HepG2 (cell line): ENCODE results near the gene ANG. TPM values are rescaled to one million over a fixed set of nuclear protein-coding genes. Genes with fewer than 3 reads are reported as not detected.

ENCODE experiments used
- ATF1 ChIP-seq: IDR thresholded peaks from 2 replicates; pipeline ENCODE4 v1.6.1; 2016; ENCODE audit warnings: mild to moderate bottlenecking, control low read depth
- CREB1 ChIP-seq, 2 experiments: fragments of 450-650 bp in 1 of 2; IDR thresholded peaks; 2 replicates each; pipeline ENCODE4 v1.6.1; 2016 to 2017; ENCODE audit warnings: control low read depth in 1 of 2, mild to moderate bottlenecking in 1 of 2, missing compliant biosample characterization in 1 of 2, missing genetic modification characterization in 1 of 2
- GMEB1 ChIP-seq: sonication (generic); formaldehyde crosslinking; IDR thresholded peaks from 2 replicates; pipeline ENCODE4 v1.5.1; 2020; ENCODE audit warnings: missing genetic modification reagents, mild to moderate bottlenecking, borderline replicate concordance
- MAFG ChIP-seq: sonication (generic); formaldehyde crosslinking; IDR thresholded peaks from 2 replicates; pipeline ENCODE4 v1.5.1; 2020; ENCODE audit warnings: mild to moderate bottlenecking, missing genetic modification reagents
- NPAS2 ChIP-seq: sonication (generic); formaldehyde crosslinking; IDR thresholded peaks from 2 replicates; pipeline ENCODE4 v1.8.0; 2022; ENCODE audit warnings: mild to moderate bottlenecking, missing genetic modification reagents, borderline replicate concordance
- NR3C1 ChIP-seq: sonication (generic); formaldehyde crosslinking; IDR thresholded peaks from 2 replicates; pipeline ENCODE4 v1.4.0; 2020; ENCODE audit warnings: missing genetic modification reagents
- RAD21 ChIP-seq: fragments of 450-650 bp; formaldehyde crosslinking; IDR thresholded peaks from 2 replicates; pipeline ENCODE4 v1.5.0; 2020; ENCODE audit warnings: mild to moderate bottlenecking
- SOX5 ChIP-seq: IDR thresholded peaks from 2 replicates; pipeline ENCODE4 v1.6.1; 2016; ENCODE audit warnings: borderline replicate concordance
- STAG1 ChIP-seq: sonication (generic); formaldehyde crosslinking; IDR thresholded peaks from 2 replicates; pipeline ENCODE4 v1.4.0; 2020; ENCODE audit warnings: missing genetic modification reagents
- TARDBP ChIP-seq: sonication (generic); formaldehyde crosslinking; IDR thresholded peaks from 2 replicates; pipeline ENCODE4 v1.8.0; 2022; ENCODE audit warnings: mild to moderate bottlenecking, missing genetic modification reagents
- ZEB1 ChIP-seq: IDR thresholded peaks from 2 replicates; pipeline ENCODE4 v1.6.1; 2012; ENCODE audit warnings: mild to moderate bottlenecking, low read depth, inconsistent platforms; ENCODE audit not compliant: insufficient replicate concordance
- ZFP36L1 ChIP-seq: sonication (generic); formaldehyde crosslinking; IDR thresholded peaks from 2 replicates; pipeline ENCODE4 v1.8.0; 2022; ENCODE audit warnings: mild to moderate bottlenecking, missing genetic modification reagents, moderate library complexity
- ZFYVE20 ChIP-seq: sonication (generic); formaldehyde crosslinking; IDR thresholded peaks from 2 replicates; pipeline ENCODE4 v1.8.0; 2023; ENCODE audit warnings: low read depth, mild to moderate bottlenecking, moderate library complexity, missing genetic modification reagents, borderline replicate concordance
- ZNF337 ChIP-seq: sonication (generic); formaldehyde crosslinking; IDR thresholded peaks from 2 replicates; pipeline ENCODE4 v1.5.1; 2020; ENCODE audit warnings: missing genetic modification reagents, low read depth, mild to moderate bottlenecking, borderline replicate concordance
- ZNF567 ChIP-seq: sonication (generic); formaldehyde crosslinking; IDR thresholded peaks from 2 replicates; pipeline ENCODE4 v1.8.1; 2023; ENCODE audit warnings: mild to moderate bottlenecking, missing genetic modification reagents, borderline replicate concordance
- ZNF614 ChIP-seq: IDR thresholded peaks from 2 replicates; pipeline ENCODE4 v1.6.1; 2018; ENCODE audit warnings: missing biosample characterization, missing genetic modification reagents, inconsistent platforms, borderline replicate concordance
- polyA plus RNA-seq, 8 experiments: library from polyadenylated mRNA; depleted of rRNA in 3 of 8; stranded (reverse) in 7 of 8; unstranded in 1 of 8; fragments of >200 nt; fragmentation: Illumina TruSeq in 4 of 8; extraction: Trizol in 4 of 8; gene quantifications; 2 replicates each; pipeline versions ENCODE4 v1.2.1 to v1.2.3, GENCODE V29; 2011 to 2016; ENCODE audit warnings: low read depth in 4 of 8, missing spikeins in 1 of 8, mixed read lengths in 1 of 8; ENCODE audit not compliant: insufficient read depth in 1 of 8
- total RNA-seq, 5 experiments: library from RNA; depleted of rRNA; stranded (reverse); fragments of >200 nt; fragmentation: Illumina TruSeq; extraction: Trizol; gene quantifications; 2 replicates each; pipeline ENCODE4 v1.2.3, GENCODE V29; 2016; ENCODE audit warnings: low read depth in 1 of 5
- TF ChIP-seq, protein P1 (sequence below): sonication (generic); formaldehyde crosslinking; IDR thresholded peaks from 2 replicates; pipeline ENCODE4 v1.4.0; 2020; ENCODE audit warnings: missing genetic modification reagents
- TF ChIP-seq, protein P2 (sequence below): sonication (generic); formaldehyde crosslinking; IDR thresholded peaks from 2 replicates; pipeline ENCODE4 v1.9.0; 2022; ENCODE audit warnings: missing genetic modification reagents, mild to moderate bottlenecking, borderline replicate concordance
- TF ChIP-seq, protein P3 (sequence below): sonication (generic); formaldehyde crosslinking; IDR thresholded peaks from 2 replicates; pipeline ENCODE4 v1.5.1; 2020; ENCODE audit warnings: mild to moderate bottlenecking, missing genetic modification reagents, borderline replicate concordance

ANG gene
- total and polyA plus RNA-seq, 2 of the 13 experiments (the other 11 are each of a cell fraction or from before 2014, with no cell fraction given) = 83.6 to 401 TPM

DNA sequence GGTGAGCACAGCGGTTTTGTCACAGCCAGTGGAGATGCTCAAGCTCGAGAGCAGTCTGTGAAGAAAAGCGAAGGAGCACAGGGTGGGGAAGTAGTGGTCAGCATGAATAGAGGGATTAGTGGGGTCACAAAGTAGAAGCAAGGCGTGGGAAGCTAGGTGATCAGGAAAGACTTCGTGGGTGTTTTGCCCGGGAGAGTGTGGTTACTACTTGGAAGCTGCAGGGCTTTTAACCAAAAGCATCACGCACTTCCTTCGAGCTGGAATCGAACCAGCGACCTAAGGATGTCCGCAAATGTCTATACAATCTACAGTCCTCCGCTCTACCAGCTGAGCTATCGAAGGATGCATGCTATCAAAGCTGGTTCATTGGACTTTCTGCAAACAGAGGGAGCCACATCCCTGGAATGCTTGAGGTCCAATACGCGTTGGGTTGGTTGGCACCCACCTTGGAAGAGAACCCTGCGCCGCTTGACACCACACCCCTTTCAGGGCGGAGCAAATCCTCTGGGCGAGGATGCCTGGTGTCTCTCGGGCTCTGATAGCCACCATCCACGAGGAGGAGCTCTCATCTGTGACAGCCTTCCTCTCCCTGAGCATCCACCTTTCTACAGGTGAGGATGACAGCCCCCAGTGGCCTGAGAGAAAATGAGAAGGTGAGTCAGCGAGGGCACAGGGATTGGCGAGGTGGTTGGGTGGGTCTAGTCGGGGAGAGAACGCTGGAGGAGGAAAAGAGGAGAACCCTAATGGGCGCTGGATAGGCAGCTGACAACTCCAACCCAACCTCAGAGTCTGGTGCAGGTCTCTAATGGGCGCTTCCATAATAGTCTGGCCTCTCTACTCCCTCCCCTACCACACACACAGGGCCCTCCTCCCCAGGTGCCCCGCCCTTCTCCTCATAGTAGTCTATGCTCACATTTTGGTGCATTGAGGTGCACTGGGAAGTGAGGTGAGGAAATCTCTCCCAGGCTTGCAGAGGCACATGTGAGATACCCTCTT, 31.1 kb upstream of the ANG start (continued):
- TF ChIP-seq, protein P1, sequence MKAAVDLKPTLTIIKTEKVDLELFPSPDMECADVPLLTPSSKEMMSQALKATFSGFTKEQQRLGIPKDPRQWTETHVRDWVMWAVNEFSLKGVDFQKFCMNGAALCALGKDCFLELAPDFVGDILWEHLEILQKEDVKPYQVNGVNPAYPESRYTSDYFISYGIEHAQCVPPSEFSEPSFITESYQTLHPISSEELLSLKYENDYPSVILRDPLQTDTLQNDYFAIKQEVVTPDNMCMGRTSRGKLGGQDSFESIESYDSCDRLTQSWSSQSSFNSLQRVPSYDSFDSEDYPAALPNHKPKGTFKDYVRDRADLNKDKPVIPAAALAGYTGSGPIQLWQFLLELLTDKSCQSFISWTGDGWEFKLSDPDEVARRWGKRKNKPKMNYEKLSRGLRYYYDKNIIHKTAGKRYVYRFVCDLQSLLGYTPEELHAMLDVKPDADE (CRISPR knock-in tag) = no peak
- TF ChIP-seq ZNF567 (CRISPR knock-in tag) (no peak), ZEB1 (peak; percentile 84), MAFG (CRISPR knock-in tag) (no peak), CREB1 (IDR thresholded peaks at IDR 0.05) (no peak), CREB1 (CRISPR knock-in tag; IDR thresholded peaks at IDR 0.05) (no peak), STAG1 (CRISPR knock-in tag) (peak; percentile 55), ZNF337 (CRISPR knock-in tag) (no peak), NPAS2 (CRISPR knock-in tag) (no peak), ZFYVE20 (no peak), SOX5 (no peak), ATF1 (CRISPR knock-in tag) (no peak), NR3C1 (CRISPR knock-in tag) (no peak), TARDBP (CRISPR knock-in tag) (0 out of 2 replicates have a peak, but pooled peaks have one; percentile 16), ZNF614 (CRISPR knock-in tag) (no peak), ZFP36L1 (CRISPR knock-in tag) (no peak), GMEB1 (CRISPR knock-in tag) (no peak), RAD21 (CRISPR knock-in tag) (0 out of 2 replicates have a peak, but pooled peaks have one; percentile 40)
- TF ChIP-seq, protein P2, sequence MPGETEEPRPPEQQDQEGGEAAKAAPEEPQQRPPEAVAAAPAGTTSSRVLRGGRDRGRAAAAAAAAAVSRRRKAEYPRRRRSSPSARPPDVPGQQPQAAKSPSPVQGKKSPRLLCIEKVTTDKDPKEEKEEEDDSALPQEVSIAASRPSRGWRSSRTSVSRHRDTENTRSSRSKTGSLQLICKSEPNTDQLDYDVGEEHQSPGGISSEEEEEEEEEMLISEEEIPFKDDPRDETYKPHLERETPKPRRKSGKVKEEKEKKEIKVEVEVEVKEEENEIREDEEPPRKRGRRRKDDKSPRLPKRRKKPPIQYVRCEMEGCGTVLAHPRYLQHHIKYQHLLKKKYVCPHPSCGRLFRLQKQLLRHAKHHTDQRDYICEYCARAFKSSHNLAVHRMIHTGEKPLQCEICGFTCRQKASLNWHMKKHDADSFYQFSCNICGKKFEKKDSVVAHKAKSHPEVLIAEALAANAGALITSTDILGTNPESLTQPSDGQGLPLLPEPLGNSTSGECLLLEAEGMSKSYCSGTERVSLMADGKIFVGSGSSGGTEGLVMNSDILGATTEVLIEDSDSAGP (CRISPR knock-in tag) = no peak; the same call in 1 of the 2 replicates
- TF ChIP-seq, protein P3, sequence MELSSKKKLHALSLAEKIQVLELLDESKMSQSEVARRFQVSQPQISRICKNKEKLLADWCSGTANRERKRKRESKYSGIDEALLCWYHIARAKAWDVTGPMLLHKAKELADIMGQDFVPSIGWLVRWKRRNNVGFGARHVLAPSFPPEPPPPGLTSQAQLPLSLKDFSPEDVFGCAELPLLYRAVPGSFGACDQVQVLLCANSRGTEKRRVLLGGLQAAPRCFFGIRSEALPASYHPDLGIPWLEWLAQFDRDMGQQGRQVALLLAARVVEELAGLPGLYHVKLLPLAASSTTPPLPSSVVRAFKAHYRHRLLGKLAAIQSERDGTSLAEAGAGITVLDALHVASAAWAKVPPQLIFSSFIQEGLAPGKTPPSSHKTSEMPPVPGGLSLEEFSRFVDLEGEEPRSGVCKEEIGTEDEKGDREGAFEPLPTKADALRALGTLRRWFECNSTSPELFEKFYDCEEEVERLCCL (CRISPR knock-in tag) = no peak
